Measurements from ENCODE around the gene AKAP11. TPM values are rescaled to one million over a fixed set of nuclear protein-coding genes. Genes with fewer than 3 reads are reported as not detected.

AKAP11 gene
- total and polyA plus RNA-seq, 9 of the 15 experiments (the other 6 are each of a cell fraction or from before 2014, with no cell fraction given), result 2.2 to 31.3 (median 10.9) TPM

GRCh38 chr13:42259515-42259914 lies 12.4 kb upstream of the AKAP11 start (continued):
- TF ChIP-seq NBN (IDR thresholded peaks at IDR 0.05; ENCODE audit: low read depth), result 0 out of 2 replicates have a peak, but pooled peaks have one; percentile 33
- TF ChIP-seq ZNF592 (IDR thresholded peaks at IDR 0.05), result peak; percentile 75
- TF ChIP-seq SMC3 (conservative IDR thresholded peaks at IDR 0.05; ENCODE audit: insufficient read depth, low read depth, low read length), result no peak
- 0 out of 2 replicates have a peak, but pooled peaks have one; percentile 64 for TF ChIP-seq ARID3A (IDR thresholded peaks at IDR 0.05; ENCODE audit: borderline replicate concordance, low read depth, low read length)
- peak; percentile 48; the same call in 1 of the 2 replicates for TF ChIP-seq L3MBTL2 (IDR thresholded peaks at IDR 0.05)
- 0 out of 2 replicates have a peak, but pooled peaks have one; percentile 33 for TF ChIP-seq ZEB2 (IDR thresholded peaks at IDR 0.05)
- peak; percentile 84 for TF ChIP-seq GATA2 (CRISPR knock-in tag; IDR thresholded peaks at IDR 0.05)
- no peak for TF ChIP-seq SMARCA5 (IDR thresholded peaks at IDR 0.05)
- TF ChIP-seq TAL1 (IDR thresholded peaks at IDR 0.05), result peak; percentile 80
- TF ChIP-seq HCFC1 (IDR thresholded peaks at IDR 0.05; ENCODE audit: low read depth, low read length), result 0 out of 2 replicates have a peak, but pooled peaks have one; percentile 6
- TF ChIP-seq MEIS2 (IDR thresholded peaks at IDR 0.05; ENCODE audit: partially characterized antibody), result peak; percentile 89
- TF ChIP-seq ZBTB12 (CRISPR knock-in tag; IDR thresholded peaks at IDR 0.05), result no peak
- TF ChIP-seq SMARCE1 (IDR thresholded peaks at IDR 0.05), result peak; percentile 52; the same call in 1 of the 2 replicates
- TF ChIP-seq CTBP1 (IDR thresholded peaks at IDR 0.05; ENCODE audit: borderline replicate concordance), result no peak
- no peak for TF ChIP-seq ZNF184 (CRISPR knock-in tag; IDR thresholded peaks at IDR 0.05)
- no peak for TF ChIP-seq RFX5 (IDR thresholded peaks at IDR 0.05; ENCODE audit: low read depth, low read length)
- peak; percentile 60 for TF ChIP-seq NFIC (IDR thresholded peaks at IDR 0.05)
- no peak for TF ChIP-seq ATF1 (CRISPR knock-in tag; IDR thresholded peaks at IDR 0.05)
- TF ChIP-seq ATF1 (tag; IDR thresholded peaks at IDR 0.05), result peak; percentile 22; the same call in 1 of the 2 replicates
- TF ChIP-seq CHAMP1 (IDR thresholded peaks at IDR 0.05), result peak; percentile 71; the same call in 1 of the 2 replicates
- TF ChIP-seq CBFA2T2 (conservative IDR thresholded peaks at IDR 0.05), result peak; percentile 85
- no peak for TF ChIP-seq MCM3 (IDR thresholded peaks at IDR 0.05)

Measured in K562 (cell line).